Metanephros (tissue), 1 donor: ENCODE data around the gene TFB1M. TPM values are rescaled to one million over a fixed set of nuclear protein-coding genes. Genes with fewer than 3 reads are reported as not detected.

Source experiments
- total RNA-seq: library from RNA; depleted of rRNA; stranded (reverse); fragments of >200 nt; gene quantifications from one replicate; pipeline ENCODE4 v1.2.3, GENCODE V29; 2014

TFB1M gene
- 19.5 TPM for total RNA-seq

GRCh38 chr6:155314092-155314772 lies at the start of gene TFB1M:
TSS of gene TFB1M (minus strand) at chr6:155314484. CDS start at chr6:155314428, 56 bp downstream.

DNA sequence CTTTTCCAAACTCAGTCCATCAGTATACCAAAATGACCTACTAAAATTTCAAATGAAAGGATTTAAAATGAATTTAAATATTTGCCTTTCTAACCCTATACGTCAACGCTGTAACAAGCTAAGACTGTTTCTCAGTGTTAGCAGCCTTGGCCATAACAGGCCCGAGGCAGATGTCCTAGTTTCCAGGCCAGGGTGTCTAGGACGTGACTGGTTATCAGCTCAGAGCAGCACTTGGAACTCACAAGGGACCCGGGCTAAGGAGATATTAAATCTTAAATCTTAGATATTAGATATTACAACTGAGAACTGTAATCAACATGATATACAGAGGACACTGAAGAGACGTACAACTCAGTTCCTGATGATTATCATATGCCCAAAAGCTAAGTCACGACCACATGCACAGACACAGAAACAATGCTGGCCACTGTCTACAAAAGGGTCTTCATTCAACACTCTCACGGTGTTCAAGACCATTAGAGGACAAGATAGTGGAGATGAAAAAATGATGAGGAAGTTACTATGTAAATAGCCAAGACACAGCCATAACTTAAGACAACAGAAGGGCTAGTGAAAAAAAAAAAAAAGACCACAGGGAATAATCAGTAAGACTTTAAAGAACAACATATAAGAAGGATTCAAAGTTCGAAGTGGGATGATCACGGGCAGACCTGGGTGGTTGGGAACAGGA lies 50.8 kb downstream of the TFB1M start, which contains the start of gene CLDN20:
TSS of gene CLDN20 (plus strand) at position 641 of the 691 bp plus-strand sequence. CDS start 11,707 bp downstream, outside the sequence.

Other genes starting within 250 kb of the TFB1M start
- gene CLDN20, start 50.5 kb downstream of the TFB1M start, total RNA-seq = 0.29 TPM
- 2.1 TPM for gene NOX3, start 141.4 kb upstream of the TFB1M start, total RNA-seq